GM23338 (cell line): Measurements from ENCODE around the gene LURAP1L. TPM values are rescaled to one million over a fixed set of nuclear protein-coding genes. Genes with fewer than 3 reads are reported as not detected.

ENCODE experiments used
- ZNF331 ChIP-seq: fragments of 250-450 bp; sonication (Bioruptor Pico); IDR thresholded peaks from 2 replicates; pipeline ENCODE4 v1.5.0; 2020; ENCODE audit warnings: low read depth, mild to moderate bottlenecking, moderate library complexity
- polyA plus RNA-seq: library from polyadenylated mRNA; unstranded; fragments of >200 nt; fragmentation: Nextera tagmentation; extraction: Ambion mirVana; gene quantifications from 2 replicates; pipeline ENCODE4 v1.2.1, GENCODE V29; 2016
- total RNA-seq: library from RNA; depleted of rRNA; stranded (reverse); fragments of >200 nt; shearing (Covaris generic); gene quantifications from 2 replicates; pipeline ENCODE4 v1.2.3, GENCODE V29; 2014
- TF ChIP-seq, protein P1 (sequence below): fragments of 250-450 bp; sonication (Bioruptor Pico); IDR thresholded peaks from 2 replicates; pipeline ENCODE4 v1.5.0; 2020; ENCODE audit warnings: mild to moderate bottlenecking, moderate library complexity
- TF ChIP-seq, protein P2 (sequence below), 2 experiments: fragments of 200-600 bp in 1 of 2; sonication (generic) in 1 of 2; conservative IDR thresholded peaks; 2 replicates each; pipeline versions ENCODE4 v1.5.1 to v1.6.1; 2016 to 2017; ENCODE audit warnings: antibody characterized with exemption in 2 of 2, low read depth in 2 of 2, mild to moderate bottlenecking in 2 of 2, moderate library complexity in 1 of 2
- TF ChIP-seq, protein P3 (sequence below): IDR thresholded peaks from one replicate; pipeline ENCODE4 v1.6.1; 2018; ENCODE audit warnings: antibody characterized with exemption; ENCODE audit not compliant: unreplicated experiment

Gene LURAP1L
- total and polyA plus RNA-seq, 2 experiments from 2014 or later = 1.2 to 1.6 TPM

DNA sequence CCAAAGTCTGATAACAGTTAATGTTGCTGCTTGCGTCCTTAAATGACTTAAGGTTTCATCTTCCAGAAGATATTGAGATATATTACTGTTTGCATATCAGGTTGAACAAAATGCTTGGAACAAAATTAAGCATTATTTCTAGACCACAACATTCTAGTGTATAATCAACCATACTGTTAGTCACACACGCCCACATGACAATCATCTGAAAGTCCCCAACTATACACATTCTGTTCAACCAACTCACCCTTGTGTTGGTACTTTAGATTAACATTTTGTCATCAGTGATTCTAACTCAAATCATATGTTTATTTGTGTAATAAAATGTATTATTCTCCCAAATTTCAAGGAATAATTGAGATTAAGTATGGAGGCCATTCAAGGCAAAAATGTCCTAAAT, 47.3 kb downstream of the LURAP1L start (continued):
- TF ChIP-seq, protein P1, sequence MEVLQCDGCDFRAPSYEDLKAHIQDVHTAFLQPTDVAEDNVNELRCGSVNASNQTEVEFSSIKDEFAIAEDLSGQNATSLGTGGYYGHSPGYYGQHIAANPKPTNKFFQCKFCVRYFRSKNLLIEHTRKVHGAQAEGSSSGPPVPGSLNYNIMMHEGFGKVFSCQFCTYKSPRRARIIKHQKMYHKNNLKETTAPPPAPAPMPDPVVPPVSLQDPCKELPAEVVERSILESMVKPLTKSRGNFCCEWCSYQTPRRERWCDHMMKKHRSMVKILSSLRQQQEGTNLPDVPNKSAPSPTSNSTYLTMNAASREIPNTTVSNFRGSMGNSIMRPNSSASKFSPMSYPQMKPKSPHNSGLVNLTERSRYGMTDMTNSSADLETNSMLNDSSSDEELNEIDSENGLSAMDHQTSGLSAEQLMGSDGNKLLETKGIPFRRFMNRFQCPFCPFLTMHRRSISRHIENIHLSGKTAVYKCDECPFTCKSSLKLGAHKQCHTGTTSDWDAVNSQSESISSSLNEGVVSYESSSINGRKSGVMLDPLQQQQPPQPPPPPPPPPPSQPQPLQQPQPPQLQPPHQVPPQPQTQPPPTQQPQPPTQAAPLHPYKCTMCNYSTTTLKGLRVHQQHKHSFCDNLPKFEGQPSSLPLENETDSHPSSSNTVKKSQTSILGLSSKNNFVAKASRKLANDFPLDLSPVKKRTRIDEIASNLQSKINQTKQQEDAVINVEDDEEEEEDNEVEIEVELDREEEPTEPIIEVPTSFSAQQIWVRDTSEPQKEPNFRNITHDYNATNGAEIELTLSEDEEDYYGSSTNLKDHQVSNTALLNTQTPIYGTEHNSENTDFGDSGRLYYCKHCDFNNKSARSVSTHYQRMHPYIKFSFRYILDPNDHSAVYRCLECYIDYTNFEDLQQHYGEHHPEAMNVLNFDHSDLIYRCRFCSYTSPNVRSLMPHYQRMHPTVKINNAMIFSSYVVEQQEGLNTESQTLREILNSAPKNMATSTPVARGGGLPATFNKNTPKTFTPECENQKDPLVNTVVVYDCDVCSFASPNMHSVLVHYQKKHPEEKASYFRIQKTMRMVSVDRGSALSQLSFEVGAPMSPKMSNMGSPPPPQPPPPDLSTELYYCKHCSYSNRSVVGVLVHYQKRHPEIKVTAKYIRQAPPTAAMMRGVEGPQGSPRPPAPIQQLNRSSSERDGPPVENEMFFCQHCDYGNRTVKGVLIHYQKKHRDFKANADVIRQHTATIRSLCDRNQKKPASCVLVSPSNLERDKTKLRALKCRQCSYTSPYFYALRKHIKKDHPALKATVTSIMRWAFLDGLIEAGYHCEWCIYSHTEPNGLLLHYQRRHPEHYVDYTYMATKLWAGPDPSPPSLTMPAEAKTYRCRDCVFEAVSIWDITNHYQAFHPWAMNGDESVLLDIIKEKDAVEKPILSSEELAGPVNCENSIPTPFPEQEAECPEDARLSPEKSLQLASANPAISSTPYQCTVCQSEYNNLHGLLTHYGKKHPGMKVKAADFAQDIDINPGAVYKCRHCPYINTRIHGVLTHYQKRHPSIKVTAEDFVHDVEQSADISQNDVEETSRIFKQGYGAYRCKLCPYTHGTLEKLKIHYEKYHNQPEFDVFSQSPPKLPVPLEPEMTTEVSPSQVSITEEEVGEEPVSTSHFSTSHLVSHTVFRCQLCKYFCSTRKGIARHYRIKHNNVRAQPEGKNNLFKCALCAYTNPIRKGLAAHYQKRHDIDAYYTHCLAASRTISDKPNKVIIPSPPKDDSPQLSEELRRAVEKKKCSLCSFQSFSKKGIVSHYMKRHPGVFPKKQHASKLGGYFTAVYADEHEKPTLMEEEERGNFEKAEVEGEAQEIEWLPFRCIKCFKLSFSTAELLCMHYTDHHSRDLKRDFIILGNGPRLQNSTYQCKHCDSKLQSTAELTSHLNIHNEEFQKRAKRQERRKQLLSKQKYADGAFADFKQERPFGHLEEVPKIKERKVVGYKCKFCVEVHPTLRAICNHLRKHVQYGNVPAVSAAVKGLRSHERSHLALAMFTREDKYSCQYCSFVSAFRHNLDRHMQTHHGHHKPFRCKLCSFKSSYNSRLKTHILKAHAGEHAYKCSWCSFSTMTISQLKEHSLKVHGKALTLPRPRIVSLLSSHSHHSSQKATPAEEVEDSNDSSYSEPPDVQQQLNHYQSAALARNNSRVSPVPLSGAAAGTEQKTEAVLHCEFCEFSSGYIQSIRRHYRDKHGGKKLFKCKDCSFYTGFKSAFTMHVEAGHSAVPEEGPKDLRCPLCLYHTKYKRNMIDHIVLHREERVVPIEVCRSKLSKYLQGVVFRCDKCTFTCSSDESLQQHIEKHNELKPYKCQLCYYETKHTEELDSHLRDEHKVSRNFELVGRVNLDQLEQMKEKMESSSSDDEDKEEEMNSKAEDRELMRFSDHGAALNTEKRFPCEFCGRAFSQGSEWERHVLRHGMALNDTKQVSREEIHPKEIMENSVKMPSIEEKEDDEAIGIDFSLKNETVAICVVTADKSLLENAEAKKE (CRISPR knock-in tag) = no peak
- TF ChIP-seq, protein P2, sequence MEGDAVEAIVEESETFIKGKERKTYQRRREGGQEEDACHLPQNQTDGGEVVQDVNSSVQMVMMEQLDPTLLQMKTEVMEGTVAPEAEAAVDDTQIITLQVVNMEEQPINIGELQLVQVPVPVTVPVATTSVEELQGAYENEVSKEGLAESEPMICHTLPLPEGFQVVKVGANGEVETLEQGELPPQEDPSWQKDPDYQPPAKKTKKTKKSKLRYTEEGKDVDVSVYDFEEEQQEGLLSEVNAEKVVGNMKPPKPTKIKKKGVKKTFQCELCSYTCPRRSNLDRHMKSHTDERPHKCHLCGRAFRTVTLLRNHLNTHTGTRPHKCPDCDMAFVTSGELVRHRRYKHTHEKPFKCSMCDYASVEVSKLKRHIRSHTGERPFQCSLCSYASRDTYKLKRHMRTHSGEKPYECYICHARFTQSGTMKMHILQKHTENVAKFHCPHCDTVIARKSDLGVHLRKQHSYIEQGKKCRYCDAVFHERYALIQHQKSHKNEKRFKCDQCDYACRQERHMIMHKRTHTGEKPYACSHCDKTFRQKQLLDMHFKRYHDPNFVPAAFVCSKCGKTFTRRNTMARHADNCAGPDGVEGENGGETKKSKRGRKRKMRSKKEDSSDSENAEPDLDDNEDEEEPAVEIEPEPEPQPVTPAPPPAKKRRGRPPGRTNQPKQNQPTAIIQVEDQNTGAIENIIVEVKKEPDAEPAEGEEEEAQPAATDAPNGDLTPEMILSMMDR (conservative IDR thresholded peaks at IDR 0.05; ENCODE audit: low read depth in 2 of 2) = no peak
- TF ChIP-seq ZNF331 (CRISPR knock-in tag) = no peak
- TF ChIP-seq, protein P3, sequence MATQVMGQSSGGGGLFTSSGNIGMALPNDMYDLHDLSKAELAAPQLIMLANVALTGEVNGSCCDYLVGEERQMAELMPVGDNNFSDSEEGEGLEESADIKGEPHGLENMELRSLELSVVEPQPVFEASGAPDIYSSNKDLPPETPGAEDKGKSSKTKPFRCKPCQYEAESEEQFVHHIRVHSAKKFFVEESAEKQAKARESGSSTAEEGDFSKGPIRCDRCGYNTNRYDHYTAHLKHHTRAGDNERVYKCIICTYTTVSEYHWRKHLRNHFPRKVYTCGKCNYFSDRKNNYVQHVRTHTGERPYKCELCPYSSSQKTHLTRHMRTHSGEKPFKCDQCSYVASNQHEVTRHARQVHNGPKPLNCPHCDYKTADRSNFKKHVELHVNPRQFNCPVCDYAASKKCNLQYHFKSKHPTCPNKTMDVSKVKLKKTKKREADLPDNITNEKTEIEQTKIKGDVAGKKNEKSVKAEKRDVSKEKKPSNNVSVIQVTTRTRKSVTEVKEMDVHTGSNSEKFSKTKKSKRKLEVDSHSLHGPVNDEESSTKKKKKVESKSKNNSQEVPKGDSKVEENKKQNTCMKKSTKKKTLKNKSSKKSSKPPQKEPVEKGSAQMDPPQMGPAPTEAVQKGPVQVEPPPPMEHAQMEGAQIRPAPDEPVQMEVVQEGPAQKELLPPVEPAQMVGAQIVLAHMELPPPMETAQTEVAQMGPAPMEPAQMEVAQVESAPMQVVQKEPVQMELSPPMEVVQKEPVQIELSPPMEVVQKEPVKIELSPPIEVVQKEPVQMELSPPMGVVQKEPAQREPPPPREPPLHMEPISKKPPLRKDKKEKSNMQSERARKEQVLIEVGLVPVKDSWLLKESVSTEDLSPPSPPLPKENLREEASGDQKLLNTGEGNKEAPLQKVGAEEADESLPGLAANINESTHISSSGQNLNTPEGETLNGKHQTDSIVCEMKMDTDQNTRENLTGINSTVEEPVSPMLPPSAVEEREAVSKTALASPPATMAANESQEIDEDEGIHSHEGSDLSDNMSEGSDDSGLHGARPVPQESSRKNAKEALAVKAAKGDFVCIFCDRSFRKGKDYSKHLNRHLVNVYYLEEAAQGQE = no peak
